Parathyroid adenoma (tissue), 2 donors: ENCODE results near the gene POU2F3.

Experiments
- H2AFZ ChIP-seq: fragments of 300-600 bp; sonication (generic); one replicate; pipeline ENCODE4 v1.7.0; 2017; ENCODE audit warnings: antibody characterized with exemption, mild to moderate bottlenecking
- H3K27ac ChIP-seq: fragments of 300-600 bp; sonication (generic); one replicate; pipeline ENCODE4 v1.7.0; 2017
- H3K27me3 ChIP-seq: fragments of 300-600 bp; sonication (generic); one replicate; pipeline ENCODE4 v1.7.0; 2017; ENCODE audit warnings: low read length; ENCODE audit not compliant: control insufficient read depth, insufficient read depth
- H3K36me3 ChIP-seq: fragments of 300-600 bp; sonication (generic); one replicate; pipeline ENCODE4 v1.7.0; 2017; ENCODE audit warnings: low read length; ENCODE audit not compliant: control insufficient read depth, insufficient read depth
- H3K4me1 ChIP-seq: fragments of 300-600 bp; sonication (generic); one replicate; pipeline ENCODE4 v1.7.0; 2017; ENCODE audit warnings: control low read depth
- H3K4me2 ChIP-seq: fragments of 300-600 bp; sonication (generic); one replicate; pipeline ENCODE4 v1.7.0; 2017; ENCODE audit warnings: low read length
- H3K4me3 ChIP-seq: fragments of 300-600 bp; sonication (generic); one replicate; pipeline ENCODE4 v1.7.0; 2017; ENCODE audit warnings: low read depth, low read length
- H3K79me2 ChIP-seq: fragments of 300-600 bp; sonication (generic); one replicate; pipeline ENCODE4 v1.7.0; 2017; ENCODE audit warnings: control low read depth
- H3K9ac ChIP-seq: fragments of 300-600 bp; sonication (generic); one replicate; pipeline ENCODE4 v1.7.0; 2017; ENCODE audit warnings: mild to moderate bottlenecking
- H3K9me3 ChIP-seq: fragments of 300-600 bp; sonication (generic); one replicate; pipeline ENCODE4 v1.7.0; 2017; ENCODE audit warnings: low read length; ENCODE audit not compliant: control insufficient read depth
- CTCF ChIP-seq: fragments of 300-600 bp; sonication (generic); IDR thresholded peaks from one replicate; pipeline ENCODE4 v1.7.0; 2017; ENCODE audit warnings: antibody characterized with exemption, mild to moderate bottlenecking
- donor health status: primary hyperparathyroidism.

Gene POU2F3

GRCh38 chr11:120344302-120345004, 104.5 kb downstream of the POU2F3 start:
- H3K9ac ChIP-seq: no peak overlapping the region
- peaks cover 22% of the 10 kb centered on the region for H3K79me2 ChIP-seq
- H3K4me3 ChIP-seq: no peak overlapping the region
- no peak overlapping the region for H2AFZ ChIP-seq
- H3K4me2 ChIP-seq: peak overlapping the region; percentile 49
- H3K9me3 ChIP-seq: no peaks in the 10 kb centered on the region
- no peaks in the 10 kb centered on the region for H3K36me3 ChIP-seq
- TF ChIP-seq CTCF: no peak
- no peak overlapping the region for H3K27ac ChIP-seq
- H3K27me3 ChIP-seq: no peaks in the 10 kb centered on the region
- H3K4me1 ChIP-seq: peaks cover 18% of the 10 kb centered on the region

GRCh38 chr11:120346233-120346632, 106.3 kb downstream of the POU2F3 start:
- no peak overlapping the region for H3K4me3 ChIP-seq
- no peak overlapping the region for H3K4me2 ChIP-seq
- no peak overlapping the region for H2AFZ ChIP-seq
- no peak for TF ChIP-seq CTCF
- peaks cover 22% of the 10 kb centered on the region for H3K79me2 ChIP-seq
- no peaks in the 10 kb centered on the region for H3K36me3 ChIP-seq
- H3K9me3 ChIP-seq: no peaks in the 10 kb centered on the region
- no peaks in the 10 kb centered on the region for H3K27me3 ChIP-seq
- H3K9ac ChIP-seq: no peak overlapping the region
- peaks cover 14% of the 10 kb centered on the region for H3K4me1 ChIP-seq
- no peak overlapping the region for H3K27ac ChIP-seq

- H3K4me3 ChIP-seq: no peak overlapping the region
- no peak overlapping the region for H3K9ac ChIP-seq
- TF ChIP-seq CTCF: no peak
- no peaks in the 10 kb centered on the region for H3K9me3 ChIP-seq
- H3K36me3 ChIP-seq: no peaks in the 10 kb centered on the region
- H3K79me2 ChIP-seq: peaks cover 20% of the 10 kb centered on the region
- peaks cover 4% of the 10 kb centered on the region for H3K4me1 ChIP-seq
- no peak overlapping the region for H3K27ac ChIP-seq
- no peaks in the 10 kb centered on the region for H3K27me3 ChIP-seq
- H3K4me2 ChIP-seq: no peak overlapping the region
- no peak overlapping the region for H2AFZ ChIP-seq
These were observed 110.7 kb downstream of the POU2F3 start for GRCh38 chr11:120350637-120351036.

DNA sequence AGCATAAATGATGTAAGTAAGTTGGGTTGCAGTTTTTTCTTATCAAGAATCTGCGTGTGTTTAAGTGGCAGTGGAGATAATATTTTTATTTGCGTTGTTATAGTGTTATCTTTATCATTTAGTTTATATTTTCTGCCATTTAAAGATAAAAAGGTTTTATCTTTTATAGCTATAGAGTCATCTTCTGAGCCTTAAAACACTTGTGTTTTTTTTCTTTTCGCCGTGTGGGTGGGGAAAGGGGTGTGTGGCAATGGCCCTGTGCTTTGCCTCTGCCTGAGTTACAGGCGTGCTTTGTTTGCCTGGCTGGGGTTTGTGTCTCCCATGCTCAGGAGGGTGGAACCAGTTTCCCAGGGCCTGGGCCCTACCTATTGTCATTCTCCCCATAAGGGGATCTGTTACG, 112.5 kb downstream of the POU2F3 start:
- no peaks in the 10 kb centered on the region for H3K9me3 ChIP-seq
- H3K9ac ChIP-seq: no peak overlapping the region
- H3K36me3 ChIP-seq: no peaks in the 10 kb centered on the region
- no peak overlapping the region for H3K4me2 ChIP-seq
- no peaks in the 10 kb centered on the region for H3K27me3 ChIP-seq
- TF ChIP-seq CTCF: no peak
- H2AFZ ChIP-seq: no peak overlapping the region
- peaks cover 29% of the 10 kb centered on the region for H3K79me2 ChIP-seq
- H3K27ac ChIP-seq: no peak overlapping the region
- no peaks in the 10 kb centered on the region for H3K4me1 ChIP-seq
- H3K4me3 ChIP-seq: no peak overlapping the region

GRCh38 chr11:120354068-120354467, 114.1 kb downstream of the POU2F3 start:
- Histone ChIP-seq H3K4me2 (no peak overlapping the region), H3K27me3 (no peaks in the 10 kb centered on the region), H3K4me3 (no peak overlapping the region), H2AFZ (no peak overlapping the region), H3K9ac (no peak overlapping the region), H3K27ac (no peak overlapping the region), H3K79me2 (peaks cover 41% of the 10 kb centered on the region), H3K4me1 (no peaks in the 10 kb centered on the region), H3K9me3 (no peaks in the 10 kb centered on the region), H3K36me3 (no peaks in the 10 kb centered on the region)
- no peak for TF ChIP-seq CTCF
